Coronary artery (tissue), 2 donors: ENCODE measurements around the gene PAX9.

Source experiments
- DNase-seq: peaks from one replicate; pipeline ENCODE4 v3.0.0-alpha.2; 2017; ENCODE audit warnings: low spot score
- H3K27ac ChIP-seq, 2 donors: fragments of 200-600 bp; sonication (generic); one replicate each; pipeline ENCODE4 v1.5.1; 2016 to 2019
- H3K4me3 ChIP-seq: fragments of 200-600 bp; sonication (generic); 2 replicates; pipeline ENCODE4 v1.5.1; 2016; ENCODE audit warnings: mild to moderate bottlenecking, moderate library complexity
- TF ChIP-seq, protein P1 (sequence below): fragments of 200-600 bp; sonication (generic); IDR thresholded peaks from one replicate; pipeline ENCODE4 v1.5.1; 2019; ENCODE audit warnings: antibody characterized with exemption

PAX9 gene

GRCh38 chr14:36659822-36660735 lies 1.6 kb upstream of the PAX9 start:
- TF ChIP-seq, protein P1, sequence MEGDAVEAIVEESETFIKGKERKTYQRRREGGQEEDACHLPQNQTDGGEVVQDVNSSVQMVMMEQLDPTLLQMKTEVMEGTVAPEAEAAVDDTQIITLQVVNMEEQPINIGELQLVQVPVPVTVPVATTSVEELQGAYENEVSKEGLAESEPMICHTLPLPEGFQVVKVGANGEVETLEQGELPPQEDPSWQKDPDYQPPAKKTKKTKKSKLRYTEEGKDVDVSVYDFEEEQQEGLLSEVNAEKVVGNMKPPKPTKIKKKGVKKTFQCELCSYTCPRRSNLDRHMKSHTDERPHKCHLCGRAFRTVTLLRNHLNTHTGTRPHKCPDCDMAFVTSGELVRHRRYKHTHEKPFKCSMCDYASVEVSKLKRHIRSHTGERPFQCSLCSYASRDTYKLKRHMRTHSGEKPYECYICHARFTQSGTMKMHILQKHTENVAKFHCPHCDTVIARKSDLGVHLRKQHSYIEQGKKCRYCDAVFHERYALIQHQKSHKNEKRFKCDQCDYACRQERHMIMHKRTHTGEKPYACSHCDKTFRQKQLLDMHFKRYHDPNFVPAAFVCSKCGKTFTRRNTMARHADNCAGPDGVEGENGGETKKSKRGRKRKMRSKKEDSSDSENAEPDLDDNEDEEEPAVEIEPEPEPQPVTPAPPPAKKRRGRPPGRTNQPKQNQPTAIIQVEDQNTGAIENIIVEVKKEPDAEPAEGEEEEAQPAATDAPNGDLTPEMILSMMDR = no peak
- no peak overlapping the region for H3K4me3 ChIP-seq
- no peak overlapping the region for H3K27ac ChIP-seq
- no peak for DNase-seq

DNA sequence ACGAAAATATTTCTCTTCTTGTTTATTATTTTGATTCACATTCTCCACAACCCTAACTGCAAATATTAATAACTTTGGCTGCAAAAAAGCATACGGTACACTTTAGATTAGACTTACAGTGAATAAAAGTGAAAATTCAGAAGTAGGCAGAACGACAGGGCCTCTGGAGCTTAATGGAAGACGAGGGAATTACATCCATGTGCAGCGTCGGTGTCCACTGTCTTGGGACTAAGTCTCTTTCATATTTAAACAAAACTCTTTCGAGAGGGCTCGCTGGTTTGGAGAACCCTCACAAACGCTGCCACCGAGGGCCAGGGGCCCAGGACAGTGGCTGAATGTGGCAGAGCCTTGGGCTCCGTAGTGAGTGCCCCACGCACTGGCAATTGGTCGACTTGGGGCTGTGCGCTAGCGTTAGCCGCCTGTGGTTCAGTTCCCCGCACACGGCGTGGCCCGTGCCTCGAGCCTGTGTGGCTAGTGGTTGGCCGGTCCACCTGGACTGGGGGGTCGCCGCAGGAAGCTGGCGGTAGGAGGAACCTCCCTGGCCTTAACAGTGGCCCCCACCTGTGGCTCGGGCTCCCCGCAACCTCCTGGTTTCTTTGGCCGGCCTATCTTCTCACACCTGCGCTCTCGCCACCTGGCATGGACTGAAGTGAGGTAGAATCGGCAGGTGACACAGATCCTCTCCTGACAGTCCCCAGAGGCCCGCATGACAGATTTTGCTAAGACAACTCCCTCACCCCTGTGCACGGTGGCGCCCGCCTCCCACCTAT lies 739 bp upstream of the PAX9 start:
- peak overlapping the region; percentile 61 for H3K4me3 ChIP-seq
- H3K27ac ChIP-seq = no peak overlapping the region
- DNase-seq = no peak
- TF ChIP-seq, protein P1 = no peak

- DNase-seq = no peak
- Histone ChIP-seq H3K27ac (no peak overlapping the region), H3K4me3 (peak overlapping the region; percentile 61)
- TF ChIP-seq, protein P1 = no peak
These were observed 540 bp downstream of the PAX9 start for GRCh38 chr14:36662258-36662542.

- peak overlapping the region; percentile 61 for H3K4me3 ChIP-seq
- DNase-seq = no peak
- H3K27ac ChIP-seq = no peak overlapping the region
- TF ChIP-seq, protein P1 = no peak
These were observed 1.1 kb downstream of the PAX9 start for GRCh38 chr14:36662543-36663403.

DNA sequence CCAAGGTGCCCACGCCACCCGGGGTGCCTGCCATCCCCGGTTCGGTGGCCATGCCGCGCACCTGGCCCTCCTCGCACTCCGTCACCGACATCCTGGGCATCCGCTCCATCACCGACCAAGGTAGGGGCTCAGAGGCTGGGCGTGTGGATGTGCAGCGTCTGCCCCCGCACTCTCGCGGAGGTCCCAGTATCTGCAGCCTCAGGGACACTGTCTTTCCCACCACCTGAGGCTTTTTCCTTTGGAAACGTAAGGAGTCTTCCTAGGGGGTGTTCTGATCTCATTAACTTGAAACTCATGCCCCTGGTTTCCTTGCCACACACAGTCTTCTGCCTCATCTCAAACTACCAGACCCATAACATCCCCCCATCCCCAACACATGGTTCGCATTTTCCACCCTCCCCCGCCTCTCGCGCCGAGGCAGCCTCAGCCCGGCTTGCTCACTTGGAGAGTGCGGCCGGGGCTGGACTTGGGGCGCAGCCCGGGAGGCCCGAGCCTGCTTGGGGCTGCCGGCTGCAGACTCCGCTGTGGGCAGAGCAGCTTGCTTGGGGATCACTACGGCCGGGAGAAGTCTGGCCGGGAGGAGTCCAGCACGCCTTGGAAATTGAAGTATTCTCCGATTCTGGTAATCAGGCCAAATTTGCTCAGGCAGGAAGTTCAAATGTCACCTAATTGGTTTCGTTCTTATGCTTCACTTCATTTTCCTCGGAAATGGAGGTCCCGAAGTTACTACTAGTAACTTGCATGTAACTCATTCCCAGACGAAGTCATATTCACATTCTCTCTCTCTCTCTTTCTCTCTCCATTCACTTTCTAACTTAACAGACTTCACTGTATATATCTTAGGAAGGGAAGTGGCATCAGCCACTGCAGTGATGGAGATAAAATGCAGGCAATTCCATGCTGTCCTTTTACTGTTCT lies 2.0 kb downstream of the PAX9 start:
- H3K4me3 ChIP-seq = peak overlapping the region; percentile 61
- H3K27ac ChIP-seq = no peak overlapping the region
- DNase-seq = no peak
- TF ChIP-seq, protein P1 = no peak
